Colonic mucosa (tissue), 4 donors: Measurements from ENCODE around the gene PRKACA. TPM values are rescaled to one million over a fixed set of nuclear protein-coding genes. Genes with fewer than 3 reads are reported as not detected.
"Not testable (repeated sequence)": the region's sequence is repeated elsewhere in the genome, so short reads cannot be mapped to it uniquely, and the experiment has no call there.

Source experiments
- DNase-seq: peaks from one replicate; pipeline ENCODE4 v3.0.0-alpha.2; 2020
- H3K27ac ChIP-seq: fragments of 200-600 bp; one replicate; pipeline ENCODE4 v1.8.0; 2021
- H3K27me3 ChIP-seq: fragments of 200-600 bp; one replicate; pipeline ENCODE4 v1.8.0; 2021
- H3K36me3 ChIP-seq: fragments of 200-600 bp; one replicate; pipeline ENCODE4 v1.8.0; 2021
- H3K4me1 ChIP-seq: fragments of 200-600 bp; one replicate; pipeline ENCODE4 v1.8.0; 2021; ENCODE audit warnings: mild to moderate bottlenecking
- H3K4me3 ChIP-seq: fragments of 200-600 bp; one replicate; pipeline ENCODE4 v1.8.0; 2021
- H3K9ac ChIP-seq, 2 donors: one replicate each; pipeline ENCODE4 v1.7.0; 2013; ENCODE audit warnings: control low read depth in 2 of 2, low read depth in 2 of 2, low read length in 2 of 2
- H3K9me3 ChIP-seq: fragments of 200-600 bp; one replicate; pipeline ENCODE4 v1.8.0; 2021
- intact Hi-C: fragments of 100-400 bp; cut with DNase I; formaldehyde crosslinking; loops from one replicate; pipeline ENCODE4 v1.14.1; 2022
- total RNA-seq, 2 donors: library from RNA; stranded (reverse); fragmentation: NEBNext Ultra II Directional in 1 of 2; extraction: Animal tissue kit (Norgen Biotek cat#: 25700) in 1 of 2; gene quantifications; one replicate each; pipeline ENCODE4 v1.2.1, GENCODE V29; 2021
- TF ChIP-seq, protein P1 (sequence below): fragments of 200-600 bp; IDR thresholded peaks from one replicate; pipeline ENCODE4 v1.8.0; 2022; ENCODE audit warnings: antibody characterized with exemption, mild to moderate bottlenecking
- donor health status: healthy.
- donor health status: DM: no; HTN: no; CAD: no.
- donor health status: DM: no; HTN: no; CAD: no.

The PRKACA gene
- total RNA-seq, 2 donors from 2014 or later, result 71.0 to 89.3 TPM

DNA sequence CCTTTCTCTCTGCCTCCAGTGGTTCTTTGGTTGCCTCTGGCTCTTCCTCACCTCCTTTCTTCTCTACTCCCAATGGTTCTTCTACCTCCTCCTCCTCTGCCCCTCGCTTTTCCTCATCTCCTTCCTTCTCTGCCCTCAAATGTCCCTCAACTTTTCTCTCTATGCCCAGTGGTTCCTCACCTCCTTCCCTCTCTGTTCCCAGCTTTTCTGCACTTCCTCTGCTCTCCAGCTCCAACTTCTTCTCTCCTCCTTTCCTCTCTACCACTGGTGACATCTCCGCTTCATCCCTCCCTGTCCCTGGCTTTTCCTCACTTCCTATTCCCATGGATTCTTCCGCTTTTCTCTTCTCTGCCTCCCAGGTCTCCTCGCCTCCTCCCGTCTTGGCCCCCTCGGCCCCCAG is 63.5 kb downstream of the PRKACA start:
- no peak for DNase-seq
- H3K27me3 ChIP-seq, result no peaks in the 10 kb centered on the region
- H3K4me3 ChIP-seq, result no peak overlapping the region
- TF ChIP-seq, protein P1, sequence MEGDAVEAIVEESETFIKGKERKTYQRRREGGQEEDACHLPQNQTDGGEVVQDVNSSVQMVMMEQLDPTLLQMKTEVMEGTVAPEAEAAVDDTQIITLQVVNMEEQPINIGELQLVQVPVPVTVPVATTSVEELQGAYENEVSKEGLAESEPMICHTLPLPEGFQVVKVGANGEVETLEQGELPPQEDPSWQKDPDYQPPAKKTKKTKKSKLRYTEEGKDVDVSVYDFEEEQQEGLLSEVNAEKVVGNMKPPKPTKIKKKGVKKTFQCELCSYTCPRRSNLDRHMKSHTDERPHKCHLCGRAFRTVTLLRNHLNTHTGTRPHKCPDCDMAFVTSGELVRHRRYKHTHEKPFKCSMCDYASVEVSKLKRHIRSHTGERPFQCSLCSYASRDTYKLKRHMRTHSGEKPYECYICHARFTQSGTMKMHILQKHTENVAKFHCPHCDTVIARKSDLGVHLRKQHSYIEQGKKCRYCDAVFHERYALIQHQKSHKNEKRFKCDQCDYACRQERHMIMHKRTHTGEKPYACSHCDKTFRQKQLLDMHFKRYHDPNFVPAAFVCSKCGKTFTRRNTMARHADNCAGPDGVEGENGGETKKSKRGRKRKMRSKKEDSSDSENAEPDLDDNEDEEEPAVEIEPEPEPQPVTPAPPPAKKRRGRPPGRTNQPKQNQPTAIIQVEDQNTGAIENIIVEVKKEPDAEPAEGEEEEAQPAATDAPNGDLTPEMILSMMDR, result no peak
- intact Hi-C loops, result no loop called here
- H3K9ac ChIP-seq, result no peak overlapping the region
- no peaks in the 10 kb centered on the region for H3K9me3 ChIP-seq
- peaks cover 3% of the 10 kb centered on the region for H3K4me1 ChIP-seq
- no peak overlapping the region for H3K27ac ChIP-seq
- no peaks in the 10 kb centered on the region for H3K36me3 ChIP-seq

DNA sequence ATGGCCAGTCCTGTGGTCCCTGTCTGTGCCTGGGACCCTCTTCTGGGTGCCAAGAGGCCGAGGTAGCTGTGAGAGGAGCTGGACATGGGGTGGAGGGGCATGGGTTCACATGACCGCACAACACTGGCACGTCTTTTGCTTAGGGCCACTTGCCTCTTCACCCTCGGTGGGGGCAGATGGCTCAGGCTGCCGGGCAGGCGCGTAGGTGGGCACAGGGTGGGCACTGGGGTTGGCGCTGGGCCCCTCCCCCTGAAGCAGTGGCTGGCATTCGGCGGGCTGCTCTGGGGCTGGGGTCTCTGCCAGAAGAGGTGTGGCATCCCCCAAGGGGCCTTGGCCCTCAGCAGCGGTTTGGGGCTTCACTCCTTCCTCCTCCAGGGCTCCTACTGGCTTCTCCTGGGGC is 64.1 kb downstream of the PRKACA start:
- Histone ChIP-seq H3K4me1 (peaks cover 3% of the 10 kb centered on the region), H3K9ac (no peak overlapping the region), H3K4me3 (no peak overlapping the region), H3K27me3 (no peaks in the 10 kb centered on the region), H3K9me3 (no peaks in the 10 kb centered on the region), H3K27ac (no peak overlapping the region), H3K36me3 (no peaks in the 10 kb centered on the region)
- intact Hi-C loops, result no loop called here
- DNase-seq, result no peak
- TF ChIP-seq, protein P1, result no peak

DNA sequence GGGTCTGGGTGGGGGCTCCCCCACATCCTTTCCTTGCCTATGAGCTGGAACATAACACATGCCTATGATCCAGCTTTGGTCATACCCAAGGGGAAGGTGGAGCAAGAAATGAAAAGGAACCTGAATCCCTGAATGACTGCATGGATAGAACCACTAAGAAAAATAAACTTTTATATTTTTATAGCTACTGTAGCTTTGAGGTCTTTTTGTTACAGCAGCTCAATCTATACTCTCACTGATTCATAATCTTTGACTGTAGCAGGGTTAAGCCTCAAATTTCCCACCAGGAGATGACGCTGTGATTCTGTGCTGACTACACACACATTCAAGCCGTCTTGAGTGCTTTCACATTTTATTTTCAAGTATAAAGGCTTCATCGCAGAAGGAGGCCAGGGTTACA is 64.5 kb downstream of the PRKACA start:
- DNase-seq, result no peak
- no peaks in the 10 kb centered on the region for H3K27me3 ChIP-seq
- no peak overlapping the region for H3K9ac ChIP-seq
- H3K9me3 ChIP-seq, result no peaks in the 10 kb centered on the region
- H3K27ac ChIP-seq, result no peak overlapping the region
- TF ChIP-seq, protein P1, result no peak
- no peaks in the 10 kb centered on the region for H3K36me3 ChIP-seq
- peaks cover 3% of the 10 kb centered on the region for H3K4me1 ChIP-seq
- intact Hi-C loops, result no loop called here
- H3K4me3 ChIP-seq, result no peak overlapping the region

DNA sequence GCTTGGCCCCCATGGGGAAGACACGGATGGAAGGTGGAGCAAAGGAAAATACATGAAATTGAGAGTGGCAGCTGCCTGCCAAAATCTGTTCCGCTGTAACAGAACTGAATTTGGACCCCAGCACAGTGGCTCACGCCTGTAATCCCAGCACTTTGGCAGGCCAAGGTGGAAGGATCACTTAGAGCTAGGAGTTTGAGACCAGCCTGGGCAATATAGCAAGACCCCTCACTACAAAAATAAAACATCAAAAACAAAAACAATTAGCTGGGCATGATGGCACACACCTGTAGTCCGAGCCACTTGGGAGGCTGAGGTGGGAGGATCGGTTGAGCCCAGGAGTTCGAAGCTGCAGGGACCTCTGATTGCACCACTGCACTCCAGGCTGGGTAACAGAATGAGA is 65.1 kb downstream of the PRKACA start:
- no peak for DNase-seq
- Histone ChIP-seq H3K27ac (no peak overlapping the region), H3K9me3 (no peaks in the 10 kb centered on the region), H3K36me3 (no peaks in the 10 kb centered on the region), H3K27me3 (no peaks in the 10 kb centered on the region), H3K4me3 (no peak overlapping the region), H3K4me1 (no peaks in the 10 kb centered on the region), H3K9ac (no peak overlapping the region)
- intact Hi-C loops, result no loop called here
- TF ChIP-seq, protein P1, result no peak

DNA sequence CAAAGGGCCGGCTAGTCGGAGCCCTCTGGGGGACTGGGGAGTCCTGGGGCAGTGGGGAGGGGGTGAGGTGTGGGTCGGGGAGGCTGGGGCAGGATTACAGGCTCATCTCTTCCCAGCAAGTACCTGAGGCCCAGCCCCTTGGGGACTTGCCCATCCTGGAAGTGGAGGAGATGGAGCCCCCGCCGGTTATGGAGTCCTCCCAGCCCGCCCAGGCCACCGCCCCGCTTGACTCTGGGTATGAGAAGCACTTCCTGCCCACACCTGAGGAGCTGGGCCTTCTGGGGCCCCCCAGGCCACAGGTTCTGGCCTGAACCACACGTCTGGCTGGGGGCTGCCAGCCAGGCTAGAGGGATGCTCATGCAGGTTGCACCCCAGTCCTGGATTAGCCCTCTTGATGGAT is 65.6 kb downstream of the PRKACA start:
- Histone ChIP-seq H3K4me1 (no peaks in the 10 kb centered on the region), H3K4me3 (no peak overlapping the region), H3K27ac (no peak overlapping the region), H3K36me3 (no peaks in the 10 kb centered on the region), H3K9me3 (no peaks in the 10 kb centered on the region), H3K27me3 (no peaks in the 10 kb centered on the region), H3K9ac (no peak overlapping the region)
- DNase-seq, result no peak
- TF ChIP-seq, protein P1, result no peak
- intact Hi-C loops, result no loop called here

DNA sequence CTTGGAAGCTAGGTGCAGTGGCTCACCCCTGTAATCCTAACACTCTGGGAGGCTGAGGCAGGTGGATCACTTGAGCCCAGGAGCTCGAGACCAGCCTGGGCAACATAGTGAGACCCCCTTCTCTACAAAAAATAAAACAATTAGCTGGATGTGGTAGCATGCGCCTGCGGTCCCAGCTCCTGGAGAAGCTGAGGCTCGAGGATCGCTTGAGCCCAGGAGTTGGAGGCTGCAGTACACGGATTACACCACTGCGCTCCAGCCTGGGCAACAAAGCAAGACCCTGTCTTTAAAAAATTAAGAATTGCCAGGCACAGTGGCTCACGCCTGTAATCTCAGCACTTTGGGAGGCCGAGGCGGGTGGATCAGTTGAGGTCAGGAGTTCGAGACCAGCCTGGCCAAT is 66.6 kb downstream of the PRKACA start:
- H3K9ac ChIP-seq, intact Hi-C loops, H3K27me3 ChIP-seq: not testable (repeated sequence)

More for the DNA sequence above, 66.6 kb downstream of the PRKACA start:
- not testable (repeated sequence) for DNase-seq, H3K36me3 ChIP-seq, H3K27ac ChIP-seq, H3K4me1 ChIP-seq, H3K4me3 ChIP-seq, H3K9me3 ChIP-seq
